ENCODE results near the gene SPAG17. TPM values are rescaled to one million over a fixed set of nuclear protein-coding genes. Genes with fewer than 3 reads are reported as not detected.

The SPAG17 gene
- total and polyA plus RNA-seq, 2 donors (not counting 1 experiment from before 2014, with no cell fraction given): not detected

DNA sequence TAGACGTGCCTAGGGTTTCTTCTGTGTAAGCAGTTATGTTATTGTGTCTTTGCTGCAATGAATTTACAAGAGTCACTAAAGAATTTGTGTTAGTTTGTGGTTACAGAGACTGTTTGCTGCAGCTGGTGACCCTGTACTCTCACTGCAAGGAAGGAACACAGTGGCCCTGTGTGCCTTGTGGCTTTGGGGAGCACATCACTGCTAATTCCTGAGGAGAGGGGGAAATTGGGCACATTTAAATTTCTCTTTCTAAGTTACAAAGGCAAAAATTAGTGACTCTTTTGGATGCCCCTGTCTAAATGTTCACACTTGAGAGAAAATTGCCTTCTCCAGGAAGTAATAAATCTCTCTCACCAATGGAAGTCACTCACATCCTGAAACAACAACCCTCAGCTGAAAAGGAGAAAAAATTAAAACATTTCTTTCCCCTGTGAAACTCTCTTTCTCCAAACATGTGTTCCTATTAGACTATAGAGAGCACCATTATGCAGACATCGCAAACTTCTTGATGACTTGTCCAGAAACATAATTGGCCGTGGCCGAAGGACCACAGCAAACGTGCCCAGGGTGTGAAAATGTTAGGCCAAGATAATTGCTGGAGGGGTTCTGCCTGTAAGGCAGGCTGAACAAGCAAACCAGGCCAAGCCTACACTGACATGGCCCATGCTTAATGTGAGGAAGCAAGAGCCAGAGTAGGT, 32.3 kb upstream of the SPAG17 start:
- intact Hi-C loops (cut with micrococcal nuclease): no loop called here
- Mint-ChIP-seq H3K27ac (no peak overlapping the region), H3K27me3 (peaks cover 9% of the 10 kb centered on the region), H3K9me3 (ENCODE audit: insufficient read depth) (no peaks in the 10 kb centered on the region), H3K4me1 (no peaks in the 10 kb centered on the region), H3K4me3 (no peak overlapping the region)
- Histone ChIP-seq H3K4me1 (ENCODE audit: control insufficient read depth in 2 of 2, insufficient read depth in 2 of 2, low read length in 2 of 2) (no peaks in the 10 kb centered on the region), H3K4me2 (replicated peaks; ENCODE audit: low read depth, low read length, poor library complexity, severe bottlenecking) (no peak overlapping the region), H3K27me3 (replicated peaks in 1 of 4; ENCODE audit: control extremely low read depth in 1 of 4, control insufficient read depth in 3 of 4, insufficient read depth in 4 of 4, low read length in 3 of 4) (no peaks in the 10 kb centered on the region), H3K9me3 (ENCODE audit: control extremely low read depth in 1 of 3, control insufficient read depth in 2 of 3, insufficient read depth in 1 of 3, low read length in 2 of 3) (no peaks in the 10 kb centered on the region), H3K36me3 (replicated peaks in 1 of 2; ENCODE audit: control extremely low read depth in 1 of 2, control insufficient read depth in 1 of 2, extremely low read depth in 1 of 2, insufficient read depth in 2 of 2, low read length in 1 of 2) (no peaks in the 10 kb centered on the region), H3K4me3 (ENCODE audit: control extremely low read depth in 1 of 5, extremely low read depth in 1 of 5, insufficient read depth in 1 of 5, low read depth in 2 of 5, low read length in 4 of 5) (no peak overlapping the region), H3K27ac (ENCODE audit: low read length in 2 of 2) (no peak overlapping the region), H4K20me1 (ENCODE audit: control insufficient read depth, insufficient read depth, low read length, poor library complexity, severe bottlenecking) (no peaks in the 10 kb centered on the region), H2AFZ (ENCODE audit: insufficient read depth, low read depth, low read length, poor library complexity, severe bottlenecking) (no peak overlapping the region), H3K9ac (ENCODE audit: low read length) (no peak overlapping the region), H3K79me2 (ENCODE audit: control insufficient read depth, insufficient read depth, low read length) (no peaks in the 10 kb centered on the region)
- TF ChIP-seq EZH2 (IDR thresholded peaks at IDR 0.05; ENCODE audit: borderline replicate concordance, insufficient read depth, low read depth, low read length, poor library complexity, severe bottlenecking): no peak
- TF ChIP-seq, protein P1, sequence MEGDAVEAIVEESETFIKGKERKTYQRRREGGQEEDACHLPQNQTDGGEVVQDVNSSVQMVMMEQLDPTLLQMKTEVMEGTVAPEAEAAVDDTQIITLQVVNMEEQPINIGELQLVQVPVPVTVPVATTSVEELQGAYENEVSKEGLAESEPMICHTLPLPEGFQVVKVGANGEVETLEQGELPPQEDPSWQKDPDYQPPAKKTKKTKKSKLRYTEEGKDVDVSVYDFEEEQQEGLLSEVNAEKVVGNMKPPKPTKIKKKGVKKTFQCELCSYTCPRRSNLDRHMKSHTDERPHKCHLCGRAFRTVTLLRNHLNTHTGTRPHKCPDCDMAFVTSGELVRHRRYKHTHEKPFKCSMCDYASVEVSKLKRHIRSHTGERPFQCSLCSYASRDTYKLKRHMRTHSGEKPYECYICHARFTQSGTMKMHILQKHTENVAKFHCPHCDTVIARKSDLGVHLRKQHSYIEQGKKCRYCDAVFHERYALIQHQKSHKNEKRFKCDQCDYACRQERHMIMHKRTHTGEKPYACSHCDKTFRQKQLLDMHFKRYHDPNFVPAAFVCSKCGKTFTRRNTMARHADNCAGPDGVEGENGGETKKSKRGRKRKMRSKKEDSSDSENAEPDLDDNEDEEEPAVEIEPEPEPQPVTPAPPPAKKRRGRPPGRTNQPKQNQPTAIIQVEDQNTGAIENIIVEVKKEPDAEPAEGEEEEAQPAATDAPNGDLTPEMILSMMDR (IDR thresholded peaks at IDR 0.05): no peak
- DNase-seq: no peak
- ChIA-PET CTCF (no interaction called here), POLR2A (no interaction called here)
- WGBS (ENCODE audit: insufficient coverage): 23% methylated on average over 5 of the region's 5 CpGs
- no peak for ATAC-seq (ENCODE audit: low read depth)

DNA sequence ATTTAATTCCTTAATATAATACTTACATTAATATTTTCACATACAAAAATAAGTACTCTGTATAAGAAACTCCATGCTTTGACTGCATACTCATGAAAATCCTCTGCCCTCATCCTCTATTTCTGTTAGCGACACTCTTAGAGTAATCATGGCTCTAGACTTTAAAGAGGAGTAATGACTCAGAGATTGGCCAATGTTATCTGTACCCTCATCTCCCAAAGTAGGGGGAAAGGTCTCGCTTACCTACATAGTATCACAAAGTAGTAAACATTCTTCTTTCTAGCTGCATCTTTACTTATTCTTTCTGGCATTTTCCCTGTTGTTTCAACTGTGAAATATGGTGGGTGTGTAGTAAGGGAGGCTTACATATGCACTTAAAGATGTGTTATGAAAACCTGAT, 29.8 kb upstream of the SPAG17 start:
- H3K9me3 Mint-ChIP-seq (ENCODE audit: insufficient read depth): no peaks in the 10 kb centered on the region
- no peaks in the 10 kb centered on the region for H3K4me1 Mint-ChIP-seq
- Histone ChIP-seq H3K4me1 (ENCODE audit: control insufficient read depth in 2 of 2, insufficient read depth in 2 of 2, low read length in 2 of 2) (no peaks in the 10 kb centered on the region), H3K9ac (ENCODE audit: low read length) (no peak overlapping the region), H3K27ac (ENCODE audit: low read length in 2 of 2) (no peak overlapping the region), H2AFZ (ENCODE audit: insufficient read depth, low read depth, low read length, poor library complexity, severe bottlenecking) (no peak overlapping the region), H3K27me3 (replicated peaks in 1 of 4; ENCODE audit: control extremely low read depth in 1 of 4, control insufficient read depth in 3 of 4, insufficient read depth in 4 of 4, low read length in 3 of 4) (no peaks in the 10 kb centered on the region), H4K20me1 (ENCODE audit: control insufficient read depth, insufficient read depth, low read length, poor library complexity, severe bottlenecking) (no peaks in the 10 kb centered on the region), H3K4me2 (replicated peaks; ENCODE audit: low read depth, low read length, poor library complexity, severe bottlenecking) (no peak overlapping the region), H3K79me2 (ENCODE audit: control insufficient read depth, insufficient read depth, low read length) (no peaks in the 10 kb centered on the region), H3K4me3 (ENCODE audit: control extremely low read depth in 1 of 5, extremely low read depth in 1 of 5, insufficient read depth in 1 of 5, low read depth in 2 of 5, low read length in 4 of 5) (no peak overlapping the region), H3K36me3 (replicated peaks in 1 of 2; ENCODE audit: control extremely low read depth in 1 of 2, control insufficient read depth in 1 of 2, extremely low read depth in 1 of 2, insufficient read depth in 2 of 2, low read length in 1 of 2) (no peaks in the 10 kb centered on the region), H3K9me3 (ENCODE audit: control extremely low read depth in 1 of 3, control insufficient read depth in 2 of 3, insufficient read depth in 1 of 3, low read length in 2 of 3) (no peaks in the 10 kb centered on the region)
- DNase-seq (no peak), ATAC-seq (ENCODE audit: low read depth) (no peak)
- no peak for TF ChIP-seq EZH2 (IDR thresholded peaks at IDR 0.05; ENCODE audit: borderline replicate concordance, insufficient read depth, low read depth, low read length, poor library complexity, severe bottlenecking)
- TF ChIP-seq, protein P1 (IDR thresholded peaks at IDR 0.05): no peak
- CTCF ChIA-PET: no interaction called here
- no CpG with 5 or more reads among the region's 2 CpGs for WGBS (ENCODE audit: insufficient coverage)
- H3K4me3 Mint-ChIP-seq: no peak overlapping the region
- intact Hi-C loops (cut with micrococcal nuclease): no loop called here
- peaks cover 9% of the 10 kb centered on the region for H3K27me3 Mint-ChIP-seq
- POLR2A ChIA-PET: no interaction called here
- no peak overlapping the region for H3K27ac Mint-ChIP-seq

All from B cell (primary cell).